SU-DHL-6 (cell line): ENCODE results near the gene TNIK.

Source experiments
- EZH2phosphoT487 ChIP-seq: fragments of 200-600 bp; sonication (generic), shearing (Covaris generic); conservative IDR thresholded peaks from 2 replicates; pipeline ENCODE4 v1.6.1; 2018; ENCODE audit warnings: mild to moderate bottlenecking, antibody characterized with exemption, low read length, moderate library complexity, mixed read lengths
- TF ChIP-seq, protein P1 (sequence below): fragments of 200-600 bp; sonication (generic); IDR thresholded peaks from one replicate; pipeline ENCODE4 v1.5.1; 2017; ENCODE audit warnings: antibody characterized with exemption, mild to moderate bottlenecking, low read length, moderate library complexity; ENCODE audit not compliant: insufficient read depth, poor library complexity, severe bottlenecking

DNA sequence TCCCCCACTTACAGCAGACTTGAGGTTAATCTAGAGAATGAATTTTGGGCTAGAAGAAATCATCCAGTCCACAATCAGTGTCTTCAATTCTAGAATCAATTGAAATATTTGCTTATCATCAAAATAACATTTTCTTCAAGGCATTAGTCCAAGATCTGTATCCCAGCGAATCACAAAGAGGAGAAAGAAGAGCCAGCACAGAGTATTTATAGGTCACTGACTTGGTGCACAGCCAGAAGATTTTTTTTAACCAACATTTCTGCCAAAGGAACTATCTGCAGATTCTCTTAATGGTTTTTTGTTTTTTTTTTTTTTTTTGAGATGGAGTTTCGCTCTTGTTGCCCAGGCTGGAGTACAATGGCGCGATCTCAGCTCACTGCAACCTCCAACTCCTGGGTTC is 178.2 kb downstream of the TNIK start:
- TF ChIP-seq, protein P1, sequence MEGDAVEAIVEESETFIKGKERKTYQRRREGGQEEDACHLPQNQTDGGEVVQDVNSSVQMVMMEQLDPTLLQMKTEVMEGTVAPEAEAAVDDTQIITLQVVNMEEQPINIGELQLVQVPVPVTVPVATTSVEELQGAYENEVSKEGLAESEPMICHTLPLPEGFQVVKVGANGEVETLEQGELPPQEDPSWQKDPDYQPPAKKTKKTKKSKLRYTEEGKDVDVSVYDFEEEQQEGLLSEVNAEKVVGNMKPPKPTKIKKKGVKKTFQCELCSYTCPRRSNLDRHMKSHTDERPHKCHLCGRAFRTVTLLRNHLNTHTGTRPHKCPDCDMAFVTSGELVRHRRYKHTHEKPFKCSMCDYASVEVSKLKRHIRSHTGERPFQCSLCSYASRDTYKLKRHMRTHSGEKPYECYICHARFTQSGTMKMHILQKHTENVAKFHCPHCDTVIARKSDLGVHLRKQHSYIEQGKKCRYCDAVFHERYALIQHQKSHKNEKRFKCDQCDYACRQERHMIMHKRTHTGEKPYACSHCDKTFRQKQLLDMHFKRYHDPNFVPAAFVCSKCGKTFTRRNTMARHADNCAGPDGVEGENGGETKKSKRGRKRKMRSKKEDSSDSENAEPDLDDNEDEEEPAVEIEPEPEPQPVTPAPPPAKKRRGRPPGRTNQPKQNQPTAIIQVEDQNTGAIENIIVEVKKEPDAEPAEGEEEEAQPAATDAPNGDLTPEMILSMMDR: no peak
- no peak for TF ChIP-seq EZH2phosphoT487
